Measurements from ENCODE around the gene PSAT1. TPM values are rescaled to one million over a fixed set of nuclear protein-coding genes. Genes with fewer than 3 reads are reported as not detected.

PSAT1 gene
- polyA plus RNA-seq, 1 experiment, result 307 TPM

DNA sequence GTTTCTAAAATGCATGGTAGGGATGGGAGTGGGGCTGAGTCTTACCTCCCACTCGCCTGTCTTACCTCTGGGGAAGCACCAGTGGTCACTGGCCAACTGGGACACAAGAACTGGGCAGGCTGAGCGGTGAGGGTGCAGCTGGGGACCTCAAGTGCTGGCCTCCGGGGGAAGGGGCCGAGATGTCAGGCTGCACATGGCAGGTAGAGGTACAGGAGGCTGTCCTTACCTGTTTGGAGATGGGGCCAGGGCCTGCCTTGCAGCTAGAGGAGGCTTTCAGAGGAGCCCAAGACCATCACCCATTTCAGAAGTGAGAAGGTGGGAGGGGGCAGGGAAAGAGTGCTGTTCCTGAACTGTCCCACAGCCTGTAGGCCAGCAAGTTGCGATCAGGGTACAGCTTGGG, 14.2 kb downstream of the PSAT1 start:
- H3K4me3 ChIP-seq (ENCODE audit: low read depth, low read length), result no peak overlapping the region
- no peak for DNase-seq (ENCODE audit: low read depth)
- CTCF ChIA-PET, result interaction anchor here (1.6 kb wide), 1 partner anchor 10 kb away, joined by 3 read pairs; no protein-coding TSS in a partner anchor
- H3K36me3 ChIP-seq (ENCODE audit: control insufficient read depth, insufficient read depth, low read length), result peaks cover 34% of the 10 kb centered on the region
- TF ChIP-seq, protein P1, sequence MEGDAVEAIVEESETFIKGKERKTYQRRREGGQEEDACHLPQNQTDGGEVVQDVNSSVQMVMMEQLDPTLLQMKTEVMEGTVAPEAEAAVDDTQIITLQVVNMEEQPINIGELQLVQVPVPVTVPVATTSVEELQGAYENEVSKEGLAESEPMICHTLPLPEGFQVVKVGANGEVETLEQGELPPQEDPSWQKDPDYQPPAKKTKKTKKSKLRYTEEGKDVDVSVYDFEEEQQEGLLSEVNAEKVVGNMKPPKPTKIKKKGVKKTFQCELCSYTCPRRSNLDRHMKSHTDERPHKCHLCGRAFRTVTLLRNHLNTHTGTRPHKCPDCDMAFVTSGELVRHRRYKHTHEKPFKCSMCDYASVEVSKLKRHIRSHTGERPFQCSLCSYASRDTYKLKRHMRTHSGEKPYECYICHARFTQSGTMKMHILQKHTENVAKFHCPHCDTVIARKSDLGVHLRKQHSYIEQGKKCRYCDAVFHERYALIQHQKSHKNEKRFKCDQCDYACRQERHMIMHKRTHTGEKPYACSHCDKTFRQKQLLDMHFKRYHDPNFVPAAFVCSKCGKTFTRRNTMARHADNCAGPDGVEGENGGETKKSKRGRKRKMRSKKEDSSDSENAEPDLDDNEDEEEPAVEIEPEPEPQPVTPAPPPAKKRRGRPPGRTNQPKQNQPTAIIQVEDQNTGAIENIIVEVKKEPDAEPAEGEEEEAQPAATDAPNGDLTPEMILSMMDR (IDR thresholded peaks at IDR 0.05; ENCODE audit: insufficient read depth, low read depth, low read length), result no peak
- POLR2A ChIA-PET, result interaction anchor here (0.9 kb wide), 1 partner anchor 14 kb away, joined by 3 read pairs; the partner anchor contains the start of gene PSAT1
- H3K27me3 ChIP-seq (ENCODE audit: control insufficient read depth, insufficient read depth, low read length), result no peaks in the 10 kb centered on the region

DNA sequence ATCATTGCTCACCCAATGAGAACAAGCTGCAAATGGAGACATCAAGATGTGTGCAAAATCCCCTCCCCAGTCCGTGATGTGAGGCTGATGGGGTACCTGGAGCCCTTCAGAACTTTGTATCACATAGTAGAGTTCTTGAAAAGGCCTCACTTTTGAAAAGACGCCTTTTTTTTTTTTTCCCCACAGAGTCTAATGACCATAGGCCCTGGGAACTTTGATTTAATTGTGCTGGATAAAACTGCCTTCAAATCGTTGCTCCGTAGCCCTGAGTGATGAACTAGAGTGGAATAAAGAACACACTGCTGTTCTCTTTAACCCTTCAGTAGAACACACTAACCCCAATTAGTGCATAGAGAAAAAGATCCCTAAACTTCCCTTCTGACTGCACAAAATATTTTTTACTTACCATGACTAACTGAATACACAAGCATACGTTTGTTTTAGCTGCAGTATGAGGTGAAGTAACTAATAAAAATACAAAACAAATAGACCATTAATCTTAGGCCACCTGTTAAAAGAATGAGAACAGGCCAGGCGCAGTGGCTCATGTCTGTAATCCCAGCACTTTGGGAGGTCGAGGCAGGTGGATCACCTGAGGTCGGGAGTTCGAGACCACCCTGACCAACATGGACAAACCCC, 15.1 kb downstream of the PSAT1 start:
- POLR2A ChIA-PET, result no interaction called here
- CTCF ChIA-PET, result interaction anchor here (1.6 kb wide), 1 partner anchor 11 kb away, joined by 3 read pairs; no protein-coding TSS in a partner anchor

DNA sequence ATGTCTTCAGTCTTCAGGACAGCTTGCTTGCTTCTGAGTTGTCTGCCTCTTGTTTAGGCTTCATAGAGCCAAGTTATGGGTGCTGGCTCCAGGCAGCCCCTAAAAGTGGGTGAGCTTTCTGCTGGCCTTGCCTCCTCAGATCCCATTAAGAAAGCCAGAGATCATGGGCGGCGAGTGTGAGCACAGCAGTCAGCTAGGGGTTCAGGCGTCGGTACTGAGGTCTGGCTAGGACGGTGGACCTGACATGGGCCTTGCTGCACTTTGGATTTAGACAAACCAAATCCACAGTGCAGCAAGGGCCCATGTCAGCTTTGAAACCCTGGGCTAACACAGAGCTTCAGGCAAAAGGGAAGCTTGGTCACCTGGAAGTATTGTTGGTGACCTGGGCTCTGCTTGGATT, 17.6 kb downstream of the PSAT1 start:
- TF ChIP-seq, protein P1 (IDR thresholded peaks at IDR 0.05; ENCODE audit: insufficient read depth, low read depth, low read length), result no peak
- Histone ChIP-seq H3K36me3 (ENCODE audit: control insufficient read depth, insufficient read depth, low read length) (peaks cover 26% of the 10 kb centered on the region), H3K4me3 (ENCODE audit: low read depth, low read length) (no peak overlapping the region), H3K27me3 (ENCODE audit: control insufficient read depth, insufficient read depth, low read length) (no peaks in the 10 kb centered on the region)
- no peak for DNase-seq (ENCODE audit: low read depth)
- CTCF ChIA-PET, result interaction anchor here (1.4 kb wide), 1 partner anchor 54 kb away, joined by 4 read pairs; no protein-coding TSS in a partner anchor
- POLR2A ChIA-PET, result interaction anchor here (0.6 kb wide), 1 partner anchor 15 kb away, joined by 15 read pairs; no protein-coding TSS in a partner anchor

More for the DNA sequence above, 15.1 kb downstream of the PSAT1 start:
- DNase-seq (ENCODE audit: low read depth), result no peak
- H3K4me3 ChIP-seq (ENCODE audit: low read depth, low read length), result no peak overlapping the region
- H3K27me3 ChIP-seq (ENCODE audit: control insufficient read depth, insufficient read depth, low read length), result no peaks in the 10 kb centered on the region
- peaks cover 33% of the 10 kb centered on the region for H3K36me3 ChIP-seq (ENCODE audit: control insufficient read depth, insufficient read depth, low read length)
- TF ChIP-seq, protein P1 (IDR thresholded peaks at IDR 0.05; ENCODE audit: insufficient read depth, low read depth, low read length), result no peak

DNA sequence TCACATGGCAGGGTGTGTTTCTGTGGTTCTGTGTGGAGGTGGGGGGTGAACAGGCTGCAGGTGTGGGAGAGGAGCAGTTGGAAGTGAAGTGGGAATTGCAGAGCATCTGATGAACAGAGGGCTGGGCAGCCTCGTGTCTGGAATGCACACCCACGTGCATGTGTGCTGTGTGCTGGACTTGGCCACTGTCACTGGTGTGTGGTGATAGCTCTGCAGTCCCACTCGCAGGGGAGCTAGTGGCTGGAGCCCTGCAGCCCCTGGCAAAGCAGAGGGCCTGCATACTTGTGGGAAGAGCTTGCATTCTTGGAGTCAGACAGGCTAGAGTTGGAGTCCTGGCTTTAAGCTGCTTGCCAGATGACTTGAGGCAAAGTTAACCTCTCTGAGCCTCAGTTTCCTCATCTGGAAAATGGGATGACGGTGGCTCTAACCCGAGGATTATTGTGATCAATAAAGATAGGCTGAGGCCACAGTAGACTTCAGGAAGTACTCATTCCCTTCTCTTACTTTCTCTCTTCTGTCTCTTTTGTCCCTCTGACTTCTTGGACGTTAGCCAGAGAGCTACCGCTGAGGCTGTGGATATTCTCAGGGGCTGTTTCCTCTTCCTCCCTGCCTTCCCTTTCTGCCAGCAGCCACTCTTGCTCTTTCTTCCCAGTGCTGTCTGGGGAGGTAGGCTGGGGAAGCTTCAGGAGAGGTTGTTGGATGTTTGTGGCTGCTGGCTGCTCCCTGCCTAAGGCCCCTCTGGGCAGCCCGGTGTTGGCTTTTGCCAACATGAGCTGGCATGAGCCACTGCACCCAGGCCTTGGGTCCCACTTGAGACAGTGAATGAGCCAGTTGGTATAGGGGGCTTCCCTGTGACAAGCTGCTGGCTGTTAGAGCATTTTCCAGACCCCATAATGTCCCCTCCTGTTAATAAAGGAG, 18.3 kb downstream of the PSAT1 start:
- Histone ChIP-seq H3K36me3 (ENCODE audit: control insufficient read depth, insufficient read depth, low read length) (peaks cover 28% of the 10 kb centered on the region), H3K4me3 (ENCODE audit: low read depth, low read length) (no peak overlapping the region), H3K27me3 (ENCODE audit: control insufficient read depth, insufficient read depth, low read length) (no peaks in the 10 kb centered on the region)
- DNase-seq (ENCODE audit: low read depth), result peak; percentile 65
- ChIA-PET CTCF (interaction anchor here (1.4 kb wide), 1 partner anchor 55 kb away, joined by 4 read pairs; no protein-coding TSS in a partner anchor), POLR2A (interaction anchor here (0.6 kb wide), 1 partner anchor 16 kb away, joined by 15 read pairs; no protein-coding TSS in a partner anchor)
- TF ChIP-seq, protein P1 (IDR thresholded peaks at IDR 0.05; ENCODE audit: insufficient read depth, low read depth, low read length), result no peak
